Neural progenitor cell (in vitro differentiated cells): ENCODE measurements around the gene NODAL.

Experiments used
- EZH2 ChIP-seq: fragments of 200-600 bp; sonication (generic); IDR thresholded peaks from 2 replicates; pipeline ENCODE4 v1.6.1; 2017; ENCODE audit warnings: antibody characterized with exemption, mild to moderate bottlenecking, moderate library complexity
- TF ChIP-seq, protein P1 (sequence below): fragments of 200-600 bp; sonication (generic); IDR thresholded peaks from 2 replicates; pipeline ENCODE4 v1.5.1; 2017; ENCODE audit warnings: antibody characterized with exemption, mild to moderate bottlenecking

DNA sequence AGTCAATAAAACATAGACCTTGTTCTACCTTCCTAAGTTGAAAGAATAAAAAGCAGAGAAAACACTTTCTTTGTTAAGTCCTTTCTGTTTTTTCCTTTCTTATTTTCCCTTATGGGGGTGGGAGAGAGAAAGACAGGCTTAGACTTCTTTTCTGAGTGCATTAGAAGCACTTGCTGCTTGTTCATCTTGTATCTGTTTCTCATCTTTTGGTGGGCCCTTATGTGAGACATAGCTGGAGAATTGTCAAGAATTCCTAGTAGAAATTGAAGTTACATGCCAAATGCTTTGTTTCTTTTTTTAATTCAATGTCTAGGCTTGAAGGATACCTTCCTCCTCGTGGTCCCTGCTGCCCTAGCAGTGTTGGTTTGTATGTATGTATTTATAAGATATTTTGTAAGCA, 30.9 kb downstream of the NODAL start:
- TF ChIP-seq, protein P1, sequence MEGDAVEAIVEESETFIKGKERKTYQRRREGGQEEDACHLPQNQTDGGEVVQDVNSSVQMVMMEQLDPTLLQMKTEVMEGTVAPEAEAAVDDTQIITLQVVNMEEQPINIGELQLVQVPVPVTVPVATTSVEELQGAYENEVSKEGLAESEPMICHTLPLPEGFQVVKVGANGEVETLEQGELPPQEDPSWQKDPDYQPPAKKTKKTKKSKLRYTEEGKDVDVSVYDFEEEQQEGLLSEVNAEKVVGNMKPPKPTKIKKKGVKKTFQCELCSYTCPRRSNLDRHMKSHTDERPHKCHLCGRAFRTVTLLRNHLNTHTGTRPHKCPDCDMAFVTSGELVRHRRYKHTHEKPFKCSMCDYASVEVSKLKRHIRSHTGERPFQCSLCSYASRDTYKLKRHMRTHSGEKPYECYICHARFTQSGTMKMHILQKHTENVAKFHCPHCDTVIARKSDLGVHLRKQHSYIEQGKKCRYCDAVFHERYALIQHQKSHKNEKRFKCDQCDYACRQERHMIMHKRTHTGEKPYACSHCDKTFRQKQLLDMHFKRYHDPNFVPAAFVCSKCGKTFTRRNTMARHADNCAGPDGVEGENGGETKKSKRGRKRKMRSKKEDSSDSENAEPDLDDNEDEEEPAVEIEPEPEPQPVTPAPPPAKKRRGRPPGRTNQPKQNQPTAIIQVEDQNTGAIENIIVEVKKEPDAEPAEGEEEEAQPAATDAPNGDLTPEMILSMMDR: no peak
- no peak for TF ChIP-seq EZH2
